K562 (cell line): ENCODE measurements around the gene USP20. TPM values are rescaled to one million over a fixed set of nuclear protein-coding genes. Genes with fewer than 3 reads are reported as not detected.
A peak's percentile ranks its signal among the peaks of the same experiment; 100 is the strongest.

Experiments used
- ADNP ChIP-seq: fragments of 200-800 bp; sonication (Bioruptor generic); IDR thresholded peaks from 2 replicates; pipeline ENCODE4 v1.6.1; 2016; ENCODE audit warnings: missing genetic modification characterization, missing compliant biosample characterization
- CHD2 ChIP-seq: IDR thresholded peaks from 2 replicates; pipeline ENCODE4 v1.6.1; 2011; ENCODE audit warnings: low read depth, low read length
- CHD4 ChIP-seq: fragments of 200-600 bp; sonication (generic); IDR thresholded peaks from 3 replicates; pipeline ENCODE4 v1.6.1; 2012; ENCODE audit warnings: low read depth, mild to moderate bottlenecking, mixed read lengths, low read length, inconsistent platforms; ENCODE audit not compliant: insufficient read depth, insufficient replicate concordance, poor library complexity, severe bottlenecking
- EP300 ChIP-seq: IDR thresholded peaks from 2 replicates; pipeline ENCODE4 v1.6.1; 2012; ENCODE audit warnings: low read length, improper control_type of control experiment
- FIP1L1 ChIP-seq: fragments of 200-400 bp; formaldehyde crosslinking; IDR thresholded peaks from 2 replicates; pipeline ENCODE4 v1.6.1; 2018; ENCODE audit warnings: mild to moderate bottlenecking, low read depth, low read length; ENCODE audit not compliant: poor library complexity, severe bottlenecking
- HMGN3 ChIP-seq: IDR thresholded peaks from 2 replicates; pipeline ENCODE4 v1.6.1; 2011; ENCODE audit warnings: borderline replicate concordance, low read depth, mild to moderate bottlenecking, mixed read lengths, low read length; ENCODE audit not compliant: insufficient read length; ENCODE audit errors: extremely low read depth
- HNRNPK ChIP-seq: fragments of 200-400 bp; formaldehyde crosslinking; IDR thresholded peaks from one replicate; pipeline ENCODE4 v1.6.1; 2018; ENCODE audit warnings: mild to moderate bottlenecking, low read depth, low read length; ENCODE audit not compliant: poor library complexity, severe bottlenecking
- MTF1 ChIP-seq: fragments of 250-450 bp; sonication (Bioruptor Pico); IDR thresholded peaks from 2 replicates; pipeline ENCODE4 v1.9.0; 2021; ENCODE audit warnings: moderate library complexity, mild to moderate bottlenecking, inconsistent platforms, borderline replicate concordance
- MYNN ChIP-seq, 2 experiments: sonication (generic); formaldehyde crosslinking in 1 of 2; IDR thresholded peaks; 2 replicates each; pipeline versions ENCODE4 v1.5.0 to v1.6.1; 2016 to 2020; ENCODE audit warnings: antibody characterized with exemption in 1 of 2, missing genetic modification reagents in 1 of 2
- NCOA1 ChIP-seq: fragments of 450-650 bp; IDR thresholded peaks from 2 replicates; pipeline ENCODE4 v1.6.1; 2016; ENCODE audit warnings: low read depth
- NEUROD1 ChIP-seq: fragments of 150-350 bp; IDR thresholded peaks from 2 replicates; pipeline ENCODE4 v1.6.1; 2014; ENCODE audit warnings: borderline replicate concordance, low read length, low read depth; ENCODE audit not compliant: partially characterized antibody
- RBBP5 ChIP-seq: fragments of 200-600 bp; sonication (generic); IDR thresholded peaks from 2 replicates; pipeline ENCODE4 v1.6.1; 2012; ENCODE audit warnings: borderline replicate concordance, mild to moderate bottlenecking, low read length, control low read depth, inconsistent platforms; ENCODE audit not compliant: insufficient read depth, poor library complexity, severe bottlenecking
- RHOXF2B ChIP-seq: fragments of 250-450 bp; sonication (Bioruptor Pico); conservative IDR thresholded peaks from 2 replicates; pipeline ENCODE4 v1.5.1; 2021
- TEAD1 ChIP-seq, 2 experiments: fragments of 450-650 bp in 1 of 2; sonication (generic) in 1 of 2; formaldehyde crosslinking; IDR thresholded peaks; 2 replicates each; pipeline versions ENCODE4 v1.4.0 to v1.8.0; 2020 to 2022; ENCODE audit warnings: mild to moderate bottlenecking in 2 of 2, missing genetic modification reagents in 1 of 2
- ZBTB17 ChIP-seq: fragments of 450-650 bp; formaldehyde crosslinking; IDR thresholded peaks from 2 replicates; pipeline ENCODE4 v1.4.0; 2020; ENCODE audit warnings: mild to moderate bottlenecking
- ZNF217 ChIP-seq: sonication (generic); formaldehyde crosslinking; IDR thresholded peaks from 2 replicates; pipeline ENCODE4 v1.8.0; 2022; ENCODE audit warnings: mild to moderate bottlenecking, missing genetic modification reagents
- ZNF384 ChIP-seq: IDR thresholded peaks from 2 replicates; pipeline ENCODE4 v1.6.1; 2012; ENCODE audit warnings: low read depth, low read length, improper control_type of control experiment
- ZNF589 ChIP-seq: fragments of 200-800 bp; sonication (Bioruptor generic); IDR thresholded peaks from 2 replicates; pipeline ENCODE4 v1.6.1; 2016; ENCODE audit warnings: low read depth, missing genetic modification characterization, missing compliant biosample characterization
- ZNF707 ChIP-seq: fragments of 250-450 bp; sonication (Bioruptor Pico); conservative IDR thresholded peaks from 2 replicates; pipeline ENCODE4 v1.8.0; 2022; ENCODE audit warnings: inconsistent platforms, mild to moderate bottlenecking, moderate library complexity
- ZSCAN32 ChIP-seq: fragments of 450-650 bp; formaldehyde crosslinking; IDR thresholded peaks from 2 replicates; pipeline ENCODE4 v1.4.0; 2020; ENCODE audit warnings: mild to moderate bottlenecking, moderate library complexity
- polyA plus RNA-seq, 8 experiments: library from polyadenylated mRNA; depleted of rRNA in 4 of 8; stranded (reverse) in 5 of 8; unstranded in 3 of 8; fragments of >200 nt; fragmentation: Nextera tagmentation in 2 of 8; fragmentation: Illumina TruSeq in 1 of 8; extraction: Ambion mirVana in 2 of 8; extraction: Trizol in 1 of 8; gene quantifications; 2 replicates each; pipeline versions ENCODE4 v1.2.1 to v1.2.3, GENCODE V29; 2011 to 2014; ENCODE audit warnings: inconsistent platforms in 1 of 8, missing spikeins in 1 of 8
- total RNA-seq, 7 experiments: library from RNA; depleted of rRNA in 6 of 7; stranded (reverse); fragments of >200 nt in 6 of 7; fragmentation: Illumina TruSeq in 2 of 7; extraction: Trizol in 2 of 7; gene quantifications; 2 replicates each; pipeline versions ENCODE4 v1.2.1 to v1.2.3, GENCODE V29; 2011 to 2021; ENCODE audit warnings: low replicate concordance in 1 of 7
- TF ChIP-seq, protein P1 (sequence below): fragments of 250-450 bp; sonication (Bioruptor Pico); IDR thresholded peaks from 2 replicates; pipeline ENCODE4 v1.4.0; 2020; ENCODE audit warnings: mild to moderate bottlenecking, moderate library complexity
- TF ChIP-seq, protein P2 (sequence below): fragments of 250-450 bp; sonication (Bioruptor Pico); IDR thresholded peaks from 2 replicates; pipeline ENCODE4 v1.5.0; 2022; ENCODE audit warnings: mild to moderate bottlenecking
- TF ChIP-seq, protein P3 (sequence below): fragments of 250-450 bp; sonication (Bioruptor Pico); IDR thresholded peaks from 2 replicates; pipeline ENCODE4 v1.4.0; 2020; ENCODE audit warnings: borderline replicate concordance

Gene USP20
- total and polyA plus RNA-seq, 9 of the 15 experiments (the other 6 are each of a cell fraction or from before 2014, with no cell fraction given) = 1.9 to 136 (median 49.1) TPM

DNA sequence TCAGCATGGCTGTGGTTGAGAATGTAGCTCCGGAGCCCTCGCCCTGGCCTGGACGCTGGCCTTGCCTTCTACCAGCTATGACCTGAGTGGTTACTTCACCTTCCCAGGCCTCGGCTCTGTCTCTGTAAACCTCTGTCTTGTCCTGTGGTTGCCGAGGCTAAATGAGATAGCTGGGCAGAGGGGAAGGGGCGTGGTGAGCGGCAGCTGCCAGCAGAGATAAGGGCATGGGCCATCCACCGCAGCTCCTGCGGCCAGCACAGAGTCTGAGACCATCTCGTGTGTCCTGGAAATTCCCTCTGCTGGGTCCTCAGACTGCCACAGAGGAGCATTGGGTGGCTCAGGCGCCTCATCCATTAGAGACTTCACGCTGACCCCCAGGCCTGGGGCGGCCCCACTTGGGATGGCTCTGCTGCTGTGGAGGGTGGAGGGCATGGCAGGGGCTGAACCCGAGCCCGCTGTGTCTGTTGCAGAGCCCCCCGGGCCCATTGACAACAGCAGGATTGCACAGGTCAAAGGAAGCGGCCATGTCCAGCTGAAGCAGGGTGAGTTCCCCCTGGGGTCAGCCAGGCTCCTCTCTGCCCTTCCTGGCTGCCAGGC is 43.9 kb downstream of the USP20 start (continued):
- TF ChIP-seq, protein P1, sequence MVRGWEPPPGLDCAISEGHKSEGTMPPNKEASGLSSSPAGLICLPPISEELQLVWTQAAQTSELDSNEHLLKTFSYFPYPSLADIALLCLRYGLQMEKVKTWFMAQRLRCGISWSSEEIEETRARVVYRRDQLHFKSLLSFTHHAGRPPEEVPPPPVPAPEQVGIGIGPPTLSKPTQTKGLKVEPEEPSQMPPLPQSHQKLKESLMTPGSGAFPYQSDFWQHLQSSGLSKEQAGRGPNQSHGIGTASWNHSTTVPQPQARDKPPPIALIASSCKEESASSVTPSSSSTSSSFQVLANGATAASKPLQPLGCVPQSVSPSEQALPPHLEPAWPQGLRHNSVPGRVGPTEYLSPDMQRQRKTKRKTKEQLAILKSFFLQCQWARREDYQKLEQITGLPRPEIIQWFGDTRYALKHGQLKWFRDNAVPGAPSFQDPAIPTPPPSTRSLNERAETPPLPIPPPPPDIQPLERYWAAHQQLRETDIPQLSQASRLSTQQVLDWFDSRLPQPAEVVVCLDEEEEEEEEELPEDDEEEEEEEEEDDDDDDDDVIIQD (CRISPR knock-in tag) = no peak
- TF ChIP-seq, protein P2, sequence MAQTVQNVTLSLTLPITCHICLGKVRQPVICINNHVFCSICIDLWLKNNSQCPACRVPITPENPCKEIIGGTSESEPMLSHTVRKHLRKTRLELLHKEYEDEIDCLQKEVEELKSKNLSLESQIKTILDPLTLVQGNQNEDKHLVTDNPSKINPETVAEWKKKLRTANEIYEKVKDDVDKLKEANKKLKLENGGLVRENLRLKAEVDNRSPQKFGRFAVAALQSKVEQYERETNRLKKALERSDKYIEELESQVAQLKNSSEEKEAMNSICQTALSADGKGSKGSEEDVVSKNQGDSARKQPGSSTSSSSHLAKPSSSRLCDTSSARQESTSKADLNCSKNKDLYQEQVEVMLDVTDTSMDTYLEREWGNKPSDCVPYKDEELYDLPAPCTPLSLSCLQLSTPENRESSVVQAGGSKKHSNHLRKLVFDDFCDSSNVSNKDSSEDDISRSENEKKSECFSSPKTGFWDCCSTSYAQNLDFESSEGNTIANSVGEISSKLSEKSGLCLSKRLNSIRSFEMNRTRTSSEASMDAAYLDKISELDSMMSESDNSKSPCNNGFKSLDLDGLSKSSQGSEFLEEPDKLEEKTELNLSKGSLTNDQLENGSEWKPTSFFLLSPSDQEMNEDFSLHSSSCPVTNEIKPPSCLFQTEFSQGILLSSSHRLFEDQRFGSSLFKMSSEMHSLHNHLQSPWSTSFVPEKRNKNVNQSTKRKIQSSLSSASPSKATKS (CRISPR knock-in tag) = no peak
- peak; percentile 83; the same call in 1 of the 2 replicates for TF ChIP-seq ZBTB17
- no peak for TF ChIP-seq MYNN (IDR thresholded peaks at IDR 0.05)
- TF ChIP-seq MYNN (CRISPR knock-in tag; IDR thresholded peaks at IDR 0.05) = no peak
- TF ChIP-seq HMGN3 = no peak
- no peak for TF ChIP-seq FIP1L1
- no peak for TF ChIP-seq ADNP
- no peak for TF ChIP-seq CHD4
- TF ChIP-seq MTF1 (CRISPR knock-in tag) = no peak
- TF ChIP-seq HNRNPK = no peak
- TF ChIP-seq TEAD1 (CRISPR knock-in tag; IDR thresholded peaks at IDR 0.05) = peak in 1 of 2 experiments; percentile 84; a peak in 1 of 4 replicates
- peak; percentile 56 for TF ChIP-seq ZNF384
- TF ChIP-seq RHOXF2B (CRISPR knock-in tag) = 0 out of 2 replicates have a peak, but pooled peaks have one; percentile 69
- peak; percentile 11; the same call in 1 of the 2 replicates for TF ChIP-seq CHD2
- TF ChIP-seq ZNF217 = no peak
- TF ChIP-seq, protein P3, sequence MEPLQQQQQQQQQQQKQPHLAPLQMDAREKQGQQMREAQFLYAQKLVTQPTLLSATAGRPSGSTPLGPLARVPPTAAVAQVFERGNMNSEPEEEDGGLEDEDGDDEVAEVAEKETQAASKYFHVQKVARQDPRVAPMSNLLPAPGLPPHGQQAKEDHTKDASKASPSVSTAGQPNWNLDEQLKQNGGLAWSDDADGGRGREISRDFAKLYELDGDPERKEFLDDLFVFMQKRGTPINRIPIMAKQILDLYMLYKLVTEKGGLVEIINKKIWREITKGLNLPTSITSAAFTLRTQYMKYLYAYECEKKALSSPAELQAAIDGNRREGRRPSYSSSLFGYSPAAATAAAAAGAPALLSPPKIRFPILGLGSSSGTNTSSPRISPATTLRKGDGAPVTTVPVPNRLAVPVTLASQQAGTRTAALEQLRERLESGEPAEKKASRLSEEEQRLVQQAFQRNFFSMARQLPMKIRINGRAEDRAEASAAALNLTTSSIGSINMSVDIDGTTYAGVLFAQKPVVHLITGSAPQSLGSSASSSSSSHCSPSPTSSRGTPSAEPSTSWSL = no peak
- peak; percentile 98 for TF ChIP-seq EP300
- TF ChIP-seq ZSCAN32 (CRISPR knock-in tag) = no peak
- no peak for TF ChIP-seq ZNF589
- no peak for TF ChIP-seq ZNF707
- peak; percentile 59 for TF ChIP-seq RBBP5
- TF ChIP-seq NCOA1 = no peak
- TF ChIP-seq NEUROD1 = peak; percentile 96
